ENCODE measurements around the gene UCKL1.
"Not testable (repeated sequence)": the region's sequence is repeated elsewhere in the genome, so short reads cannot be mapped to it uniquely, and the experiment has no call there.

The UCKL1 gene

DNA sequence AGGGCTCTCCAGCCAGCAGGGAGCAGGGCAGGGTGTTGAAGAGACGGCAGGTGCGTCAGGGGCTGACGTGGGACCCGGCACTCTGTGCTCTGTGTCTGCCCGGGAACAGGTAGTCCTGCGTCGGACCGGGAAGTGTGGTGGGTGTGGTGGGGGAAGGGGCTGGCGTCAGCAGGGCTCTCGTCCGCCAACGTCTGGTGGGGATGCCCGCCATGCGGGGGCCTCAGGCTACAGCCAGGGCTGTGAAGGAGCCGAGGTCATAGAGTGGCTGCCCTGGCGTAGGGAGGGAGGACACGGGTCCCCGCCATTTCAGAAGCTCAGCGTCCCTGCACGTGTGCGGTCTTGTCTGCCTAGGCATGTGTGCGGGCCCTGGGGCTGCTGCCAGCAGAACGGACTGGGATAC lies 36.0 kb downstream of the UCKL1 start:
- no peak for DNase-seq (ENCODE audit: low read depth, low spot score)

DNA sequence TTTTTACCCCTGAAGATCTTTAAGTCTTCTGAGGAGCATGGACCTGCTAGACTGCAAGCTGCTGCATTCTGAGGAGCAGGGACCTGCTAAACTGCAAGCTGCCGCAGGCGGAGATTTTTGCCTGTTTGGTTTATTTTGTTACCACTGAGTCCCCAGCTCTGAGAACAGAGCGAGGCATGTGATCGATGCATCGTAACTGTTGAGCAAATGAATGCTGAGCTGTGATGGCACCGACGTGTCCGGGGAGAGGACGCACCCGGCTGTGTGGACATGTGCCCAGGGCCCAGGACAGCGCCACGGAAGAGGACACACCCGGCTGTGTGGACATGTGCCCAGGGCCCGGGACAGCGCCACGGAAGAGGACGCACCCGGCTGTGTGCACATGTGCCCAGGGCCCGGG lies 37.1 kb downstream of the UCKL1 start:
- DNase-seq (ENCODE audit: low read depth, low spot score): no peak

DNA sequence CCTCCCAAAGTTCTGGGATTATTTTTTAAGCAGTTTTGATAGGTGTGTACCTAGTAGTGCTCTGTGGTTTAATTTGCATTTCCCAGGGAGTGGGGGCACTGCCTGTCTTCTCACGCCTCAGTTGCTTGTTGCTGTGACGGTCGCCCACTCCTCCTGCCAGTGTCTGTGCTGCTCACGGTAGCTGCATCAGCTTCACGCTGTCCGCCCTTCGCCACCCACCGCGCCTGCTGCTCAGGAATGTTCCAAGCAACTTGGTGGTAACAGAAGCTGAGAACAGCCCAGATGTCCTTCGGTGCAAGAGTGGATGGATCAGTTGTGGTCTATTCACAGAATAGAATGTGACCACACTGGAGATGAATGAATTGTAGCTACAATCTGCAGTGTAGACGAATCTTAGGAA lies 38.4 kb downstream of the UCKL1 start:
- DNase-seq (ENCODE audit: low read depth, low spot score): no peak

DNA sequence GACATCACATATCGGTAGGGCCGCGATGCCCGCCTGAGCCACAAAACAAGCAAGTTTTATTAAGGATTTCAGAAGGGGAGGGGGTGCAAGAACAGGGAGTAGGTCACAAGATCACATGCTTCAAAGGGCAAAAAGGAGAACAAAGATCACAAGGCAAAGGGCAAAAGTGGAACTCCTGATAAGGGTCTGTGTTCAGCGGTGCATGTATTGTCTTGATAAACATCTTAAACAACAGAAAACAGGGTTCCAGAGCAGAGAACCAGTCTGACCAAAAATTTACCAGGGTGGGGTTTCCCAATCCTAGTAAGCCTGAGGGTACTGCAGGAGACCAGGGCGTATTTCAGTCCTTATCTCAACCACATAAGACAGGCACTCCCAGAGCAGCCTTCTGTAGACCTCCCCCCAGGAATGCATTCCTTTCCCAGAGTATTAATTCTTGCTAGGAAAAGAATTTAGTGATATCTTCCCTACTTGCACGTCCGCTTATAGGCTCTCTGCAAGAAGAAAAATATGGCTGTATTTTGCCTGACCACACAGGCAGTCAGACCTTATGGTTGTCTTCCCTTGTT lies 39.8 kb downstream of the UCKL1 start:
- DNase-seq (ENCODE audit: low read depth, low spot score): not testable (repeated sequence)

DNA sequence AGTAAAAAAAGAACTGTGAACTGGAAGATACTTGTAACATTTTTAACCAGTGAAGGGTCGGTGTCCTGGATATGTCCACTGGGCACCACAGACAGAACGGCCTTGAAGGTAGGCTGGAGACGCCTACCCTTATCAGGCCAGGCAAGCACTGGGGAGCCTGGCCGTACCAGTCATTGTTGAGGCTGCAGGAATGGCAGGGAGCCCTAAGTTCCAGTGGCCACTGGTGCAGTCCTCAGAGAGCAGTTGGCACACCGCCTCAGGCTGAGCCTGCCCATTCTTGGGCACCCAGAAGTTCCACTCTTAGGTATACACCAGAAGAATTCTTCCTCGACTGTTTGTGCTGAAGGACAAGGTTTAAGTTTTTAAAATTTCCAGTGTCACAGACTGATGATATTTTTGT lies 40.7 kb downstream of the UCKL1 start:
- no peak for DNase-seq (ENCODE audit: low read depth, low spot score)

DNA sequence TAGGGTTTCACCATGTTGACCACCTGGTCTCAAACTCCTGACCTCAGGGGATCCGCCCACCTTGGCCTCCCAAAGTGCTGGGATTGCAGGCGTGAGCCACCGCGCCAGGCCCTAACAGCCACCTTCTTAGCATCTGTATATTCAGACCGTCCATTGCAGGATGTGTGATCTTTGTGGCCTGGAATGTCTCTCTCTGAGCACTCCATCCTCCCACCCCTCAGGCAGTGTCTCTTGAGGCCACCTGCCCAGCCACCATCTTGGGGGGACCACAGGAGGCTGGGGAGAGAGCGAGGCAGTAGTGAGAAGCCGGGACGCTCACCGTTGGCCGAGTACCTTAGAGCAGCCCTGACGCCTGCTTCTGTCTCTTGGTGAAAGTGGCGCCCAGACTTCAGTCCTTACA lies 42.4 kb downstream of the UCKL1 start:
- DNase-seq (ENCODE audit: low read depth, low spot score): no peak

DNA sequence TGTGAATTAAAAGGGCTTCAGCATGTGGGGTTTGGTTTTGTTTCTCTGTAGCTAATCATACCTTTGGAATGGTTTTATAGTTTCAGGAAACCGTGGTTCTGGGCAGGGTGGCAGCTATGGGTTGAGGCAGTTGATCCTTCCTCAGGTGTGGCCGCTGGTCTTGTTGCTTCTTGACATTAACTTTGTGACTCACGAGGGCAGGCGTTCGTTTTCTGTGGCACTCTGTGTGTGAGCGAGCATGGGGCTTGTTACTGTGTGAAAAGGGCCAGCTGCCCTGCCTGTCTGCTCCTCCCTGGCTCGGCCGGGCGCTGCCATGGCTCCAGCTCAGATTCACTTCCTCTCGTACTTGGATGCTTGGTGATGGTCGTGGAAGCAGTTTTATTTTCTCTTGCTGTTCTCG lies 45.0 kb downstream of the UCKL1 start:
- no peak for DNase-seq (ENCODE audit: low read depth, low spot score)

DNA sequence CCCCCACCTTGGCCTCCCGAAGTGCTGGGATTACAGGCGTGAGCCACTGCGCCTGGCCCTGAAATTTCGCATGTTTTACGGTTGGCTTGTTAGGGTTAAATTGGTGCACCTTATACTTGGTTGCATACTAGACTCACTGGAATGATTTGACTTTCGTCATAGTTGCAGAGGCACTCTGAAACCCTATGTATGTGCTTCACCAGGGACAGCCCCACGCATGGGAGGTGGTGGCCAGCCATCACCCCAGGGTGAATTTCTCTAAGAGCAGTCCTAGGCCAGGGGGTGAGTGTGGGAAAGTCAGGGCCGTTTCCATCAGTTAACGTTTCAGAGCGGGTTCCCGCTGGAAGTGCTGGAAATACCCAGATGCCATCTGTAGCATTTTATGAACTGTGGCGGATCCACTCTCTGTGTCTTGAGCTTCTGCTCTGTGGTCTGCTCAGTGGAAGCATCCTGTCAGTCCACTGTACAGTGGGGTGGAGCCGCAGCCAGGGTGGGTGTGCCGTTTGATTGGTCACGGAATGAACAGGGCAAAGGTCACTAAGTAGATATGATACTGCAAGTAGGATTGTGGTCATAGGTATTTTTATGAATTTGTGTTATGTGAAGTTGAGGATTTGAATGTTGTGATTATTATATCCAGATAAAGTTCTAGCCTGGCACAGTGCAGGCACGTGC lies 48.1 kb downstream of the UCKL1 start:
- DNase-seq (ENCODE audit: low read depth, low spot score): no peak

DNA sequence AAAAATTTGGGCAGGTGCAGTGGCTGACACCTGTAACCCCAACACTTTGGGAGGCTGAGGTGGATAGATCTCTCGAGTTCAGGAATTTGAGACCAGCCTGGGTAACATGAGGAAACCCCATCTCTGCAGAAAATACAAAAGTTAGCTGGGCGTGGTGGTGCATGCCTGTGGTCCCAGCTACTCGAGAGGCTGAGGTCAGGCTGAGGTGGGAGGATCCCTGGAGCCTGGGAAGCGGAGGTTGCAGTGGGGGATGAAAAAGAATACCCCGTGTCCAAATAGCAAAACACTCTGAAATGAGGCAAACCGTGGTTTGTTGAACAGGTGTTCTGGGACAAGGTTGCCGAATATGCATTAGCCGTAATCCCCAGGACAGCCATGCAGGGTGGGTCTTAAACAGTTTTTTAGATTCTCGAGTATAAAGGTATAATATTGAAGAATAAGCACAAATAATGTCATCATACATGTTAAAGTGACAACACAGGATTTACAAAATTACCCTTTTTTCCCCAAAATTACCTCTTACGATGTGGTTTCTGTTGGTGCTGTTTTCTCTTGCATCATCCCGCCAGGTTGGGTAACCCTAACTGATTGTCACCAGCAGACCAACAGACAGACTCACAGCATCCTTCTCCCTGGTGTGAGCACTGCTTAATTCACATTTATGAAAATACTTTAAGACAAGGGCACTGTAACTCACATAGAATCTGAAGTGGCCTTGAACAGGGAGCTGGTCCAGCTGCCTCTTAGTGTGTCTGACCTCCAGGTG lies 52.2 kb downstream of the UCKL1 start:
- DNase-seq (ENCODE audit: low read depth, low spot score): no peak

DNA sequence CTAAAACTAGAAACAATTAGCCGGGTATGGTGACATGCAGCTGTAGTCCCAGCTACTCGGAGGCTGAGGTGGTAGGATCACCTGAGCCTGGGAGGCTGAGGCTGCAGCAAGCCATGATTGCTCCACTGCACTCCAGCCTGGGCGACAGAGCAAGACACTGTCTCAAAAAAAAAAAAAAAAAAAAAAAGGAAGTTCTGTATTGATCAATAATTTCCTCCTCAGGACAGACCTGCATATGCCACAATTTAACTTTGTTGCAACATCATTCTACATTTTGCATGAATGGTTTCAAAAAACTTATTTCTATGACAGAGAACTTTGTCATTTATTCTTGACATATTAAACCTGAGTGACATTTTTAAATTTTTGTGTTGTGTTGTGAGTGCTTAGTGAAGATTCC lies 55.8 kb downstream of the UCKL1 start:
- DNase-seq (ENCODE audit: low read depth, low spot score): no peak

DNA sequence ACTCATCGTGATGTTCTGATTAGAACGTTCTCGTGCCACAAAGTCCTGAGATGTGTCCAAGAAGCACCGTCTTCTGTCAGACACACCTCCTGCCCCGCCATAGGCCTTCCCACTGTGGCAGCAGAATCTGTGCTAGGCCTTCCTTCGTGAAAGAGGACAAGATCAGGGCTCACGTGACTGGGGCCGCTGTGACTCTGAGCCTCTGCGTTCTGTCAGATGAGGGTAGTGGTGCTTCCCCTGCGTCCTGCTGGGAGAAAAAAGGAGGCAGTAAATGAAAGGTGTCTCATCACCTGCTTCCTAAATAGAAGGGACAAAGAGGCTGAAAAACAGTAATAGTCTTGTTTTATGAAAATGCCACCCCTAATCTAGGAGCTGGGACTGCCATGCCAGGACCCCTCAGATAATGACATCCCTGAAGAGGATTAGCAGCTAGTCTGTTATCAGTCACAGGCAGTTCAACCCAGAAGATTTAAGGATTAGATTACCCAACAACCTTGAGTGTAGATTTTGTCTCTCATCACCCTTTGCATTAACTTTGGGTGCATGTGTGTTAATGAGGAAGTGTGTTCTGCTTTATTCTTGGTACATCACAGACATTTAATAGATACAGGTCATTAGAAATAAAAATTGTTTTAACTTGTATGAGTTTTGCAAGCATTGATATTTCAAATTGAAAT lies 57.2 kb downstream of the UCKL1 start:
- no peak for DNase-seq (ENCODE audit: low read depth, low spot score)

DNA sequence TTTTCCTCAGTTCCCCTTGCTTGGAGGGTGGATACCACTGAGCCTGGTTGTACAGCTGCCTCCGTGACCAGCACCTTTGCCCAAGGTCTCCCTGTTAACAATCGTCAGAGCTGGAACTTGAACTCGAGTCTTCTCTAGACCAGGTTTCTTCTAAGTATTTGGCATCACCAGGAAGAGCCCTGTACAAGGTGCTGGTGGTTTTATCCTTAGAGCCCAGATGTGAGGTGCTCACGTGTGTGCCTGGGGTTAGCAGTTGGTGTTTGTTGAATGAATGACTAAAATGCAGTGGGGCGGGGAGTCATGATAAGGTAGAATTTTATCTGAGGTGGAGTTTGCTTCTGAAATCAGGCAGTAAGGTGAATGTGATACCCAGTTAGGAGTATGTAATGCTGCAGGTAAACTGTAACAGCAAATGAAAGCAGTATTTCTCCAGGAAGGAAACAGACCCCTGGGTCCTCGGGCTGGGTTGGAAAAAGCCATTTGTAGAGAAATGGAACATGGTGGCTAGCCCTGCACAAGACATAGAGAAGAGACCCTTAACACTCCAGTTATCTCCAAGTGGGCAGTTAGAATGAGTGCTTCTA lies 58.1 kb downstream of the UCKL1 start:
- no peak for DNase-seq (ENCODE audit: low read depth, low spot score)

DNA sequence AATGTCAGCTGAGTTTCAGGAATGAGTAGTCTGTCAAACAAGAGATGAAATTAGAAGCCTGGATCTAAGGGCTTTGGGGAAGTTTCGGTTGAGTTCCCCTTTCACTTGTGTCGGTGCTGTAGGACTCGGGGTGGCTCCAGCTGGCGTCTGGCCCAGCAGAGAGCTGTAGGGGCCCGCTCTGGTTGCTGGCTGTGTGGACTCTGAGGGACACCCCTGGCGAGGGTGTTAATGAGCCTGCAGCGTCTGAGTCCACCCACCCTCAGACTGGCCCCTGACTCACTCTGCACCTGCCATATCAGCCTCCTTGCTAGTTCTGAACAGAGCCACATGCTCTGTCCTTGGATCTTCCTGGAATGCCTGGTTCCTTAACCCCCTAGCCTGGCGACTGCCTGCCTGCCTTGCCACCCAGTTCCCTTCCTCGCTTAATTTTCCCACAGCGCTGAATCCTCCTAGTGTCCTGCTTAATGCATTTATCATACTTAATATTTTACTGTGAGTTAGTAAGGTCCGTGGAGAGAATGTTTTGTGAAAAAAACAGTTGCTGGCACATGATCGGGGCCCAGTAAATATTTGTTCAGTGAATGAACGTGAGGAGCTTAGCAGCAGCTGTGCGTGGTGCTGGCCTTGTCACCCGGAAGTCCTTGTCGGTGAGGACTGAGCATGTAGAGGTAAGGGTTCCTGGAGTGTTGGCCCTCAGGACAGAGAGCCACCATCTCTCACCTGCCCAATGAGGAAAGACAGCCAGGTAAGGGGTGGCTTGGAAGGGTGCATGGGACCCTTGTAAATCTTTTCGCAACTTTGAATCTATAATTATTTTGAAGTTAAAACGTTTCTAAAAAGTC lies 59.7 kb downstream of the UCKL1 start:
- DNase-seq (ENCODE audit: low read depth, low spot score): no peak

DNA sequence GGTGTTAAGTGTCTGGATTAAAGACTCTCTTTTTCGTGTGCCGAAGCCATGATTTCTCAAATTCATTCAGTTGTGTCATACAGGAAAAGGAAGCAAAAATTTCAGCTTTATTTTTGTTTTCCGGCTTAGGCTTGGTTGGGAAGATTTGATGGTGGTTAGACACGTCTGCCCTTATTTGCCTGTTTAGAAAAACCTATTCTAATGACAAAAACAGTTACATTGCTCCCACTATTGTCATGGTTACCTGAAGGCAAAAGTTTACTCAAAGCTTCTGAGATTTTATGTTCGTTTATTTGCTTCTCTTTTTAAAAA lies 60.3 kb downstream of the UCKL1 start:
- no peak for DNase-seq (ENCODE audit: low read depth, low spot score)

DNA sequence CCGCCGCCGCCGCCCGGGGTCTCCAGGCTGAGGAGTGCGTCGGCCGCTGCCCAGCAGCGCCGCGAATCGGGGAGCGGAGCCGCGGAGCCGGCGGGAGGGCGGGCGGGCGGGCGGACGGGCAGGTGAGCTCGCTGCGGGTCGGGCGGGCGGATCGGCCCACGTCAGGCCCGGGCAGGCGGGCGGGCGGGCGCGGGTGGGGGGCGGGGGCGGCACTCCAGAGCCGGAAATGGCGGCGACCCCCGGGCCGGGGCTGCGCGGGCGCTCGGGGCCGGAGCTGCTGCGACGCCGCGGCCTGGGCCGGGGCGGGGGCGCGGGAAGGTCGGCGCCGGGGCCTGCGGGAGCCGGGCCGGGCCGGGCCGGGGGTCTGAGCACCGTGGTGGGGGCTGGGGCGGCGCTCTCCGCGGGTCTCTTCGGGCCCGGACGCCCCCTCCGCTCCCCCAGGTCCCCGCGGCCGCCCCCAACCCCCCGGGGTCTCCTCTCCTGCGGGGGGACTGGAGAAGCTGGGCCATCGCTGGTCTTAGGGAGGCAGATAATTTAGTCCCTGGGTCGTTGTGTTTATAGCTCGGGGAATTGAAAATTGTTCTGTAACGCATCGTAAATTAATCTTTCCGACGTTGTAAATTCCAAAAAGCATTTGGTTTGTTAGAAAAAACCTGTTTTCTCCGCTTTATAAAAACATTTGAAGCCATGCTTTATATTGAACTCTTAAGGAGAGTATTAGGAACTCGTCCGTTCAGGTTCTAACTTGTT lies 60.8 kb downstream of the UCKL1 start:
- DNase-seq (ENCODE audit: low read depth, low spot score): no peak

DNA sequence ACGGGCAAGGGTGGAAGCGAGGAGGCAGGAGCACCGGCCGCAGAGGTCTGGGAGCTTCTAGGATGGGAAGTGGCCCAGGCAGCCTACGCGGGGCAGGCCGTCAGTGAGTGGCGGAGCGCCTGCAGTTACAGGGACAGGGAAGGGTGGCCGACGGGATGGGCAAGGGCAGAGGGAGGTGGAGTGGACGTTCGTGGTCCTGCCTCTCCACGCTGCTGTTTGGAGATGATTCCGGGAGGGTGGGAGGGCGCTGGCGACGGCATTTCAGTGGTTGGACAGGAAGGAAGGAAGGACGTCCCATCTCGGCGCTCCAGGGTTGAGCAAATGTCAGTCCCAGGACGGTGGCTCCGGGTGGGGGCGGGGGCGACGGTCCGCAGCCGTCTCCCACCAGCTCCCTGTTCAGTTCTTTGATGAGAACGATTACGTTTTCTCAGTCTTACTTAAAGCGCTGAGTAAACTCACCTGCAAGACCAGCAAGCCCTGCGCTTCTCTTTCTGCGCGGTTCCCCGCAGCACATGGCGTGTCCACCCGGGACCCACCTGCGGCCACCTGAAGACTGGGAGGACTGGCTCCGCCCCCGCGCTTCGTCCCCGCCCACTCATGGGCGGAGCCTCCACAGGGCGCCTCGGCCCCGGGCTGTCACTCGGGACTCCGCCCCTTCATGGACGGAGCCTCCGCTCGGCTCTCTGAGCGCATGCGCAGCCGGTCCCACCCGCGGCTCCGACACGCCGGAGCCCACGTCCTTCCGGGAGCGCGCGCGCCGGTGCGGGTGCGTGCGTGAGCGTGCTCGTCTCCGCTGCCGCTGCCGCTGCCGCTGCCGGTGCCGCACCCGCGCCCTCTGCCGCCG lies 61.6 kb downstream of the UCKL1 start, which contains the start of gene DNAJC5:
DNAJC5 (plus strand) TSS at position 769 of the 844 bp plus-strand sequence. CDS start 33,220 bp downstream, outside the sequence.
- peak; percentile 92 for DNase-seq (ENCODE audit: low read depth, low spot score)

DNA sequence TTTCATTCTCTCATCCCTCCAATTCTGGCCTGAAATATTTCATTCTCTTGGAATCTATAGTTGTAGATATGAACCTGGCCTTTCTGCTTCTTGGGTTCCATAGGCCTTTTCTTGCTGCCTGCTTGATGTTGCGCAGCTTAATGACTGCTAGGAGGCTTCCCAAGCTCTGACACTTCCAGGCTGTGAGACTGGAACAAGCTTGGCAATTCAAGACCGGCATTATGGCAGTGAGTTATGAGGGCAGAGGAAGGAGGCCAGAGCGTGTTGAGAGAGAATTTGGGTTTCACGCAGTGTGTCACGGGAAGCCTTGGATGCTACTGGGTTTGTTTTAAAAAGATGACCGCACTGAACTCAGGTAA lies 62.2 kb downstream of the UCKL1 start:
- no peak for DNase-seq (ENCODE audit: low read depth, low spot score)

DNA sequence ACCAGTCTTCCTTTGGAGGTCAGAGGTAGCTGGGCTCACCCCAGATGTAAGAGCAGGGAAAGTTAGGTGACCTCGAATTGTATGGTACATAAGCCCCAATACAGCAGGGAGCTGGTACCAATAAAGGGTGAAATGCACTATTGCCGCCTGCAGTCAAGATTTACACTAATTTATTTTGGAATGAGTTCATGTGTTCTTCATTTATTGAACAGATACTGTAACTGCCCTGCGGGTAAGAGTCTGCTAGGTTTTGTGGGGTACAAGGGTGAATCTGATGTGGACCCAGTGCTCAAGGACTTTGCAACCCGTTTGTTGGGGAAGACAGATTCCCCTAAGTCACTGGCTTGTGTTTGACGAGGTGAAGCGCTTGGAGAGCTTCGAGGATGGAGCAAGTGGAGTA lies 63.8 kb downstream of the UCKL1 start:
- no peak for DNase-seq (ENCODE audit: low read depth, low spot score)

DNA sequence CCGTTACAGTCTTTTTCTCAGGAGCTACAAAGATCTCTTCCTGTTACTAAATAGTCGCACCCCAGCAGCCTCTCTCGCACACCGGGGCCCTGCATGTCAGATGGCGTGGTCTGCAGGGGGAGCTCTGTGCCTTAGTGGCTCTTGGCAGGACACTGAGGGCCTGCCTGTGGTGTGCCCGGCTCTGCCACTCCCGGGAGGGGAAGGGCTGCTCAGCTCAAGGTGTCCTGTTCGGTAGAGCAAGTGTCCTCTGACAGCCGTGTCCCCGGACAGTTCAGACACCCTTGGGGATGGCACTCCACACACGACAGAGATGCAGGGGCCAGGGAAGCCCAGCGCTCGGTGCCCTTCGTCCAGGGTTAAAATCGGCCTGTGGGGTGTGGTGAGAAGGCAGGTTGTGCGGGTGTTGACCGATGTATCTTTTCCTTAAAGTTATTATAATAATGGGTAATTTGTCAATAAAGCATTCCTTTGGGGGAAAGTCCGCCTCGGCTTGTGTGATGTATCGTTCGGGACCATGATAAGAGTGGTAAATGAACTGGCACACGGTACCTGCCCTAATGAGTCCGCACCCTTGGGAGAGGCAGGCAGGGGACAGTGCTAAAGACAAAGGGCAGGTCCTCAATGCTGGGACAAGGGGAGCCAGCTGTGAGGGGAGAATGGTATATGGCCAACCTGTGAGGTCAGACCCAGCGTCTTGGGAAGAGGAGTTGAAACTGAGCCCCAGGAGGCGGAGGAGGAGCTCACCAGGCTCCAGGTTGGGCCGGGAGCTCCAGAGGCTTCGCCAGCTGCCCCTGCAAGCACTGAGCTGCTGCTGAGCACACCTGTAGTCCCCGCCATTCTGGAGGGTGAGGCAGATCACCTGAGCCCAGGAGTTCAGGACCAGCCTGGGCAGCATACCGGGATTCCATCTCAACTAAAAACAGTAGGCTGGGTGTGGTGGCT lies 64.9 kb downstream of the UCKL1 start:
- no peak for DNase-seq (ENCODE audit: low read depth, low spot score)
